Measurements from ENCODE around the gene PRKCB.
A peak's percentile ranks its signal among the peaks of the same experiment; 100 is the strongest.
"Not testable (repeated sequence)": the region's sequence is repeated elsewhere in the genome, so short reads cannot be mapped to it uniquely, and the experiment has no call there.

Gene PRKCB

DNA sequence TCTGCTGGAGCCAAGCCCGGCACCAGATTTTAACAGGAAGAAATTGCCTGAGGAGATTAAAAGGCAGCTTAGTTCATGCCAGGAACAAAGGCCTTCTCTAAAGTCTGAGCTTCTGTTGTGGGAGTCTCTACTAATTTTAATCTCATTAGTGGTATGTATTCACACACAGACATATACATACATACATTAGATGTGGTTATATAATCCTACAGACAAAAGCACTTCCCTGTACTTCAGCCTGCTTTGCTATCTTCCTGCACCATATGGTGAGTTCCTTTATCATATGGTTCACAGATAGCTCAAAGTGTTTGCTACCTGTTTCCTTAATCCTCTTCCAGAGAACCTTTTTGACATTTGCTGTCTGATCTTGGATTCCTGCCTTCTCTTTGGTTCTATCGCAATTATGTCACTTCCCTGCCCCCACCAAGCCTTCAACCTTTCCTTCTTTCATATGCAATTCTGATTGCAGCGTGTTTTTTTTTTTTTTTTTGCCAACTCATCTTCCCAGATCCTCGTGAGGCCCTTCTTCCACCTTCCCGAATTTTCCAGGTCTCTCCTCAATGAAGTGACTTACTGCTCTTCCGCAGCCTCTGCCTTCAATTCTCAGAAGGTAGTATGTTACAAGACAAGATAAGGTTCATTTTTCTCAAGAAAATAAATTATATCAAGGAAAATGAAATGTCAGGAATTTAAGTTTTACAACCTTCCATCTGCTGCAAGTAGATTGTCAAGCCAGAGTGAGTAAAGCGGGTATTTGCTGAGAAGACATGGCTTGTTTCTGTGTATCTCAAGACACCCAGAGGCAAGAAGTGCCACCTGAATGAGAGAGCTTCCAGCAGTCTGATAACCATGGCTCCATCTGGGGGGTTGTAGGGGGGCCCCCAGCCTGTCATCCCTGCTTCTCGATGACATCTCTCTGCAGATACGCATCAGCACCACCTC, 300.1 kb downstream of the PRKCB start:
- DNase-seq = peak; percentile 49 to 70
- TF ChIP-seq POLR2A (IDR thresholded peaks at IDR 0.05; ENCODE audit: low read length) (no peak), GATA1 (IDR thresholded peaks at IDR 0.05; ENCODE audit: low read depth, low read length) (no peak)

GRCh38 chr16:24138024-24138423, 302.2 kb downstream of the PRKCB start:
- DNase-seq = no peak
- no peak for TF ChIP-seq POLR2A (IDR thresholded peaks at IDR 0.05; ENCODE audit: low read length)
- no peak for TF ChIP-seq GATA1 (IDR thresholded peaks at IDR 0.05; ENCODE audit: low read depth, low read length)

DNA sequence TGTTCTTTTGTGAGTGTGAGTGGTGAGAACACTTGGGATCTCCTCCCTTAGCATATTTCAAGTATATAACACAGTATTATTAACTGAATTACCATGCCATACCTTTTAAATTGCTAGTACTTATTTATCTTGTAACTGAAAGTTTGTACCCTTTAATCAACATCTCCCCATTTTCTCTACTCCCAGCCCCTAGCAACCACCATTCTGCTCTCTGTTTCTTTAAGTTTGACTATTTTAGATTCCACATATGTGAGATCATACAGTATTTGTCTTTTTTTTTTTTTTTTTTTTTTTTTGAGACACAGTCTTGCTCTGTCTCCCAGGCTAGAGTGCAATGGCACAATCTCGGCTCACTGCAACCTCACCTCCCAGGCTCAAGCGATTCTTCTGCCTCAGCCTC, 302.8 kb downstream of the PRKCB start:
- DNase-seq = no peak
- TF ChIP-seq POLR2A (IDR thresholded peaks at IDR 0.05; ENCODE audit: low read length) (no peak), GATA1 (IDR thresholded peaks at IDR 0.05; ENCODE audit: low read depth, low read length) (no peak)

DNA sequence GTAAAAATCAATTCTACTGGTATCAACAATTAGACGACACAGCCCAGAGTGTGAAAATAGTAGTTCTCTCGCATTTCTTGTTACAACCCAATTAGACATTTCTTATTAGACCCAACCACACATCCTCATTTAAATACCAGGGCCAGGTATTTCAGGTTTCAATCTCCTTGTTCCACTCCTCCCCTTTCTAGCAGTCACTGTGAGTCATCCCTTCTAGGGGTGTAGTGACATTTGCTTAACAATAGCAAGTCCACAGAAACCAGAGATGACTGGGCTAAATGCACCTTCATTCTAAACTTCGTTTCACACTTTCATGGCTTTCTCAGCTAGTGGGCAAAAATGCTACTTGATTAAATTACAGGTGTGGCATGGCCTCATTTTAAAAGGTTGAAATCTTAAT, 303.5 kb downstream of the PRKCB start:
- no peak for DNase-seq
- no peak for TF ChIP-seq GATA1 (IDR thresholded peaks at IDR 0.05; ENCODE audit: low read depth, low read length)
- TF ChIP-seq POLR2A (IDR thresholded peaks at IDR 0.05; ENCODE audit: low read length) = no peak

DNA sequence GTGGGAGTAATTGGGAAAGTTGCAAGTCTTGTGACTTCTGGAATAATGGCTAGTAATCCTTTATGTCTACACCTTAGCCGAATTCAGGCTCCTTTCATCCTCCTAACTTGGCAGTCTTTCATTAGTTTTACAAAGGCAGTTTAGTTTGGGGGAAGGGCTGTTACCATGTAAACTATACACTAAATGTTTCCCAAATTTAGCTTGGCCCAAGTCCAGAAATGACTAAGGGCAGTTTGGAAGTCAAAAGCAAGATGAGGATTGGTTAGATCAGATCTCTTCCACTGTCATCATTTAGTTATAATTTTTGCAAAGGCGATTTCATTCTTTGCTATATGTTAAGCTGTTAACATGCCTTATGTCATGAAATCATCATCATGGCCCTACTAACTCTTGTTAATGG, 304.9 kb downstream of the PRKCB start:
- TF ChIP-seq GATA1 (IDR thresholded peaks at IDR 0.05; ENCODE audit: low read depth, low read length) = no peak
- TF ChIP-seq POLR2A (IDR thresholded peaks at IDR 0.05; ENCODE audit: low read length) = no peak
- no peak for DNase-seq

DNA sequence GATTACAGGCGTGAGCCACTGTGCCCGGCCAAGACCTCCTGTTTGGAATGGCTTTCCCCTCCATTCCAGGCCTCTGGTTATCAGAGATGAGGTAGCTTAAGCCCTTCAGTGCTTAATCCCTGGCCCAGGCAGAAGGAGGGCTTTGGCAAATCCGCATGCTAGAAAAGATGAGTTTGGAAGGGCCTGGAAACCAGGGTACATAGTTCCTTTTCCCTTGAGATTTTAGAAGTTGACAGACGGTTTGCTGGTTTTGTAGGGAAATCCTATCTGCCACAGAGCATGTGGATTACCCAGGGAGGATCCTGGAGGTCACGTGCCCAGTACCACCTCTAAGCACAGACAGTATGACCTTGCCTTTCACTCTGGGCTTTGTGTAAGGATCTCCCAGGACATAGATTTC, 305.7 kb downstream of the PRKCB start:
- DNase-seq = no peak
- TF ChIP-seq POLR2A (IDR thresholded peaks at IDR 0.05; ENCODE audit: low read length) = no peak
- TF ChIP-seq GATA1 (IDR thresholded peaks at IDR 0.05; ENCODE audit: low read depth, low read length) = no peak

DNA sequence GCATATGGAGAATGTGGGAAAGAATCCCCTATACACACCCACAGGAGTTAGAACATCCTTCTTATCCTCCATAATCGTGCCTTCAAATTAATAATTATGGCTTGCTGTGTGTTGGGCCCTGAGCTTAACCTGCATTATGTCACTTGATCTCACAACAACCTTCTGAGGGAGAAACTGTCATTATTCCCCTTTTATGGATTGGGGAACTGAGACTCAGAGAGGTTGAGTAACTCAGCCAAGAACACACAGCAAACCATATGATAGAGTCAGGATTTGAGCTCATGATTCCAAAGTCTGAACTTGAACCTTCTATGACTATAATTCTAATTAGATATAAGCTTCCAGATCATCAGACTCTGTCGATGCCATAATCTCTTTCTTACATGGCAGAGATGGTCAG, 306.1 kb downstream of the PRKCB start:
- TF ChIP-seq POLR2A (IDR thresholded peaks at IDR 0.05; ENCODE audit: low read length) (no peak), GATA1 (IDR thresholded peaks at IDR 0.05; ENCODE audit: low read depth, low read length) (no peak)
- no peak for DNase-seq

DNA sequence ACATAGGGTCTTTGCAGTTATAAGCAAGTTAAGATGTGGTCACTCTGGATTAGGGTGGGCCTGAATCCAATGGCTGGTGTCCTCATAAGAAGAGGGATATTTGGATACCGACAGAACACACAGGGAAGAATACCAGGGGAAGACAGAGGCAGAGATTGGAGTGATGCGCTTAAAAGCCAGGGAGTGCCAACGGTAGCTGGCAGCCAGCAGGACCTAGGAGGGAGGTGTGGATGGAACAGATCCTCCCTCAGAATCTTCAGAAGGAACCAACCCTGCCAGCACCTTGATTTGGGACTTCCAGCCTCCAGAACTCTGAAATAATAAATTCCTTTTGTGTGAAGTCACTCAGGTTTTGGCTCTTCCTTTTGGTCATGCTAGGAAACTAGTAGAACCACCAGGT, 310.1 kb downstream of the PRKCB start:
- DNase-seq = no peak
- no peak for TF ChIP-seq GATA1 (IDR thresholded peaks at IDR 0.05; ENCODE audit: low read depth, low read length)
- TF ChIP-seq POLR2A (IDR thresholded peaks at IDR 0.05; ENCODE audit: low read length) = no peak

DNA sequence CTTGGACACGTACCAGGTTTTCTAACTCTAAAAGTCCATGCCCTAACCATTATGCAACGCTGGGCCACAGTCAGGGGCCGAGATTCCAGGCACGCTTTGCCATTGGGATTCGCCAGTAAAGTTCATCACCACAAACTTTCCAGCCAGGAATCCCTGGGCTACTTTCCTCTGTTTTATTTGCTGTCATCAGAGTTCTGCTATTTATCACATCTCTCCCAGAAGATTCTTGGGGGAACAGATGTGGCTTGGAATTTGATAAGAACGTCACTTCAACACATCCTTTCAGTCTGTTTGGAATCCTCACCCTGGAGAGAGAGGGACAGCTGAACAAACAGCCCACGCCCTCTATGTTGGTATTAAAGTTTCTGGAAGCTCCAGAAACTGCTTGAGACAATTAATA, 310.7 kb downstream of the PRKCB start:
- DNase-seq = no peak
- TF ChIP-seq GATA1 (IDR thresholded peaks at IDR 0.05; ENCODE audit: low read depth, low read length) (no peak), POLR2A (IDR thresholded peaks at IDR 0.05; ENCODE audit: low read length) (no peak)

DNA sequence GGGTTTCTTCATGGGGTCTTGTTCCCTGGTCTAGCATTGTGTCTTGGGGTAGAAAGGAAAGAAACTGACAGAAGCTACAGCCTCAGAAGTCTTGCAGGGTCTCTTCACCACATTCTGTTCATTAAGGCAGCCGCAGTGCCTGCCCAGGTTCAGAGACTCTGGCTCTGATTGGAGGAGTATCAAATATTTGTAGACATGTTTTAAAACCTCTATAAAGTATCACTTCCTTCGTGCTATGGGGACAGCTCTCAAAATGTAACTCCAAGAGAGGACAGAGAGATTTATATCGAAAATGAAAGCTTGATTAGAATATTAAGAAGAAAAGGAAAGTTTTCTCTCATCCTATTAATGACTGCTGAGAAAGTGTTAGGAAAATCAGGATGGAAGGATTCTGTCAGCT, 313.3 kb downstream of the PRKCB start:
- DNase-seq = no peak
- TF ChIP-seq GATA1 (IDR thresholded peaks at IDR 0.05; ENCODE audit: low read depth, low read length) = no peak
- no peak for TF ChIP-seq POLR2A (IDR thresholded peaks at IDR 0.05; ENCODE audit: low read length)

DNA sequence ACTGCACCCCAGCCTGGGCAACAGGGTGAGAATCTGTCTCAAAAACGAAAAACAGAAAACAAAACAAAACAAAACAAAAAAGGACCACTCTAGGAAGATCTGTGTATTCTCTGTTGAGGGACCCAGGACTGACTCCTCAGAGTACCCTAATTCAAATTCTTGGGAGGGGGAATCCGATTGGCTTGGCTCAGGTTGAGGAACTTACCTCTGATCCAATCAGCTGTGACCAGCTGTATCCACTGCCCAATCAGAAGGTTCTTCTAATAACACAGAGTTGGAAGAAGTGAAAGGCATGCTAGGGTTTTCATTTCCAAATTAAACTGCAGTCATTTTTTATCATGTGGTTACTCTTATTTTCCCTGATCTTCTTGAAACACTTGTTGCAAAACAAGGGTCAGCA, 314.5 kb downstream of the PRKCB start:
- DNase-seq = no peak
- TF ChIP-seq POLR2A (IDR thresholded peaks at IDR 0.05; ENCODE audit: low read length) (no peak), GATA1 (IDR thresholded peaks at IDR 0.05; ENCODE audit: low read depth, low read length) (no peak)

- TF ChIP-seq GATA1 (IDR thresholded peaks at IDR 0.05; ENCODE audit: low read depth, low read length) = no peak
- TF ChIP-seq POLR2A (IDR thresholded peaks at IDR 0.05; ENCODE audit: low read length) = no peak
Observed at GRCh38 chr16:24151482-24151939, 315.7 kb downstream of the PRKCB start.

GRCh38 chr16:24152048-24152447, 316.3 kb downstream of the PRKCB start:
- DNase-seq = not testable (repeated sequence)

More at GRCh38 chr16:24151482-24151939, 315.7 kb downstream of the PRKCB start:
- DNase-seq = no peak

DNA sequence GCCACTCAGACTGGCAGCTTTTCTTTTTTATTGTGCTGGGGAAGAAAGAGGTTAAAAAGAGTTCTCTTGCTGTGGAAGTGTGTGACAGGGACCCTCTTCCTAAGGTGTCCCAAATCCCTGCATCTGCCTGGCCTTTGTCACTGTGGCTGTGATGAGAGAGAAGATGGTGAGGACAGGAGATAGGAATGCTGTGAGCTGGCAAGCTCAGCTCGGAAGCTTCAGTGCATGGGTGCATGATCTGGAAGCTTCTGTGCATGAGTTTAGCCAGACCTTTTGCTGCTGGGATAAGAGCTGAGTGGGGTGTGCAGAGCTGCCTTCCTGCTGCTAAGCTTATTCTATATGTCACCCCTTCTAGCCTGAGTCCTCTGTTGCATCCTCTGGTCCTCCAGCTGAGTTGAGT, 317.0 kb downstream of the PRKCB start:
- DNase-seq = no peak
- TF ChIP-seq GATA1 (IDR thresholded peaks at IDR 0.05; ENCODE audit: low read depth, low read length) (no peak), POLR2A (IDR thresholded peaks at IDR 0.05; ENCODE audit: low read length) (no peak)

DNA sequence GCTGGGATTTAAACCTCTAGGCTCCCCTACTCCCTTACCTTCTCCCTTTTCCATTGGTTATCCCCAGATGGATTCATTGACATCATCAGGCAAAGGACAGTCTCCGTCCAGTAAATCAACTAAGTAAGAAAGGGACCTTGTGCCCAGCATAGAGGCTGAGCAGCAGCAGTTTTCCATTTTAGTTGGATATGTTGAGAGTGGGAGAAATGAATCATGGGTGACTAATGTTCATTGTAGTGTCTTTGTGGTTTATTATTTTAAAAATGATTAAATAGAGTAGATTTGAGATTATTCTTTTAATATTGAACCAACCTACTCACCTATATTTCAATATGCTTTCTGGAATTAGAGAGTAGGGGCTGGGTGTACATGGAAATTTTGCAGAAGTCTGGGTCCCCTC, 321.0 kb downstream of the PRKCB start:
- DNase-seq = no peak
- TF ChIP-seq GATA1 (IDR thresholded peaks at IDR 0.05; ENCODE audit: low read depth, low read length) (no peak), POLR2A (IDR thresholded peaks at IDR 0.05; ENCODE audit: low read length) (no peak)
